ENCODE measurements around the gene ACTR2.
"Not testable (repeated sequence)": the region's sequence is repeated elsewhere in the genome, so short reads cannot be mapped to it uniquely, and the experiment has no call there.

Gene ACTR2

DNA sequence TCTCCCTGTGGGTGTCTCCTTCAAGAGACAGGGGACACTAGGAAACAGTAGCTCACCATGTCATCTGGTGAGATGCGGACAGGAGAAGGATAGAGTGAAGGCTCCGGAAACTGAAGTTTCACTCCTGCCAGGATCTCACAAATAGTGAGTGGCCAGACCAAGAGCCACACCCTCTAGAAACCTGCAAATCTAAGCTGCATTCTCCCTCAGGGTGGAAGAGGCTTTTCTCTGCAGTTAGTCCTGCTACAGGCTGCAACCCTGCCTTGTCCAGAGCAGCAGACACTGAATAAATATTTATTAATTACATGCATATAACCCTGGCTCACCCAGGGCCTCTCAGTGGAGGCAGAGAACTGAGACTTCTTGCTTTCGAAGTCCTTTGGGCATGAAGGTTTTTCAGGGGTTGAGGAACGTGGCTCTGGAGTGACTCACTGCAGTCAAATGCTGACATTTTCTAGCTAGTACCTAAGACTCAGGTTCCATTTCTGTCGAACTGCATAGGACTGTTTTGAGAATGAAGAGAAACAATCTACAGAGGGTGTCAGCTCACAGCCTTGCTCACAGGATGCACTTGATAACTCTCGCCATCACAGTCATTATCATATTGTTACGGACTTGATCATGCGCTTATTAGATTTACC is 87.3 kb downstream of the ACTR2 start:
- no peak for DNase-seq

DNA sequence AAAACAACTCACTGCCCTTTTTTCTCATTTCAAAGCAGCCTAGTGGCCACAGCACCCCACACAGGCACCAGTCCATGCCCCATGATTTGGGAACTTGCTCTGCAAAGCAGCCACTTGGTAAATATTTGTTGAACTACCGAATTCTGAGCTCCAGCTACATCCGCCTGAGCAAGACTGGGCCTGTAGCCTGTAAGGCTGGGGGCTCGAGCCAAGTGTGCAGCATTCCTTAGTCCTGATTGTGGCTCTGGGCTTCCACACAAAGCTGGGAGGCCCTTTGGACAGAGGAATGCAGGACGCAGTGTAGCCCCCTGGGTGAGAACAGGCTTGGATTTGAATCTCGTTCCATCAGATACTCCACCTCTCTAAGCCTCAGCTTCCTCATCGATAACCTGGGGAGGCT is 88.4 kb downstream of the ACTR2 start:
- no peak for DNase-seq

DNA sequence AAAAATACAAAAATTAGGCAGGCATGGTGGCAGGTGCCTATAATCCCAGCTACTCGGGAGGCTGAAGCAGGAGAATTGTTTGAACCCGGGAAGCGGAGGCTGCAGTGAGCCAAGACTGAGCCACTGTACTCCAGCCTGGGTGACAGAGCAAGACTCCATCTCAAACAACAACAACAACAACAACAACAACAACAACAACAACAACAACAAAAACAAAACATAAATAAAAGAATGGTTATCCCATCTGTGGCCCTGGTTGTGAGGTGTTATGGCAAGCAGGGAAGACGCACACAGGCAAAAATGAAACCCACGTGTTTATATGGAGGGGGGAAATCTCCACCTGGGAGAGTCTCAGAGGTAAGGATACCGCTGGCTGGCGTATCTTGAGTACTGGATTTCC is 89.7 kb downstream of the ACTR2 start:
- not testable (repeated sequence) for DNase-seq

- no peak for DNase-seq
Measured at GRCh38 chr2:65317841-65318240, 90.2 kb downstream of the ACTR2 start.

DNA sequence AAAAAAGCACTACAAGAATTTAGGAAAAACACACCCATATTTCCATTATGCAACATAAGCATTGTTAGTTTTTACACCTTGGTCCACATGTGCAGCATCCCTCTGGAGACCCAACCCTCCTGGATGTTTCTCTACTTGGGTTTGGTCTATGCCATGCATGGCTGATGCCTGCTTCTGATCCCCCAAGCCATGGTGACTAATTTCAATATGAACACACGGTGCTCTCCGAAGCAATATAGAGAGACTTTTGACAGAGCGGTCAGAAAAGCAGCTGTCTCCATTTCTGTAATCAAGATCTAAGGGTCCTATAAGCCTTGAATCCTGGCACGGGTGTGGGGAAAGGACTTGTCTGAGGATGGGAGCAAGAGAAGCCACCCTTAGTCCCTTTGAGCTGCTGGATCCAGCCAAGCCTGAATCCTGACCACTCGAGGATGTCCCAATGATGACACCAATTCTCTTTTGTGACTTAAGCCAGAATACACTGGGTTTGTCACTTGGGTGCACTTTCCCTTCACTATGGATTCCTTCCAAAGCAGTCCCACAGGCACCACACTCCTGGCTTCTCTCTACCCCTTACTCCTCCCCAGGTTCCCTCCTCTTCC is 91.5 kb downstream of the ACTR2 start:
- no peak for DNase-seq

DNA sequence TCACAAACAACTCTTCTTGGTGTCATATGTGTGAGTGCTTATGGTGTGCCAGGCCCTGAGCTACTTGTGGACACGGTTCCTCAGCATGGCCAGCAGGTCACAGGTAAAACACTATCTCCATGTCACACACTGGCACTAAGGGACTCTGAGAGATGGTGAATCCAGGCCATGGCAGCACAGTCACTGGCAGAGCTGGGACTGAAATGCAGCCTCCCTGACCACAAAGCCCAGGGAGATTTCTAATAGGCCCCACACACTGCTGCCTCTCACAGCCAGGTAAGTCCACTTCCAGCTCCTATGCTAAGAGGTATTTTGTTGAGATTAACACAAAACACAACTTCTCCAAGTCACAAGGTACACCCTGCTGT is 92.0 kb downstream of the ACTR2 start:
- no peak for DNase-seq

DNA sequence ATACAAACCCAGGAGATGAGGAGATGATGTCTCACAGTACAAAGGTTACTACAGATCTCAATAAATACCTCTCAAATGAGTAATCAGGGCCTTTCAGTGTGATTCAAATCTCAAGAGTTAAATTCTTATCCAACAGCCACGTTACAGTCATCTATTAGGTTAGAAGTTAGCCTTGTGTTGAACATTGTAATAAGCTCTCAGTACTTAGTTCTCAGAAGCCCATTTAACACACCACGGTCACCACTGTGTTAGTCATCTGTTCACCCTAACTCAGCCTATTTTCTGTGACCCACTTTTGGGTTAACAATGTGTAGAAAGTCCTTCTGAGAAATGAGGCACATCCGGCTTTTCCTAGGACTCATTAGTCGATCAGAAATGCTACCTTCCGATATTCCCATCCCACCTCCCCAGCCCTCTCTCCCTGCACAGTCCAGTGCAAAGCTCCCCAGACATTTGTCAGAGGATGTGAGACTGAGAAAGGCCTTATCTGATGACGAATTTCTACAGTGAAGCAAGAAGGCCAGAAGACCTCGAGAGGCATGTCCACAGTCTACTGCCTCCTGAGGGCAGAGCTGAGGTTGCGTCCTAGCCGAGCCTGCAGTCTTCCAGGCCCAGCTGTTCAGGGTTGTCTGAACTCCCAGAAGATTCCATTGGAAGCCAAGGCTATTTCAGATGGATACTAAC is 92.6 kb downstream of the ACTR2 start:
- peak; percentile 98 for DNase-seq
